Mammary epithelial cell (primary cell): ENCODE data around the gene PLOD3.

ENCODE experiments used
- EZH2 ChIP-seq: IDR thresholded peaks from 2 replicates; pipeline ENCODE4 v1.6.1; 2012; ENCODE audit warnings: low read length, inconsistent platforms, borderline replicate concordance
- TF ChIP-seq, protein P1 (sequence below), 2 donors: IDR thresholded peaks in 1 of 2; conservative IDR thresholded peaks in 1 of 2; 2 replicates each; pipeline ENCODE4 v1.5.1; 2011 to 2012; ENCODE audit warnings: inconsistent platforms in 2 of 2, low read length in 2 of 2, mild to moderate bottlenecking in 2 of 2, control low read depth in 1 of 2, low read depth in 1 of 2; ENCODE audit not compliant: insufficient read depth in 1 of 2; ENCODE audit errors: extremely low read depth in 1 of 2

DNA sequence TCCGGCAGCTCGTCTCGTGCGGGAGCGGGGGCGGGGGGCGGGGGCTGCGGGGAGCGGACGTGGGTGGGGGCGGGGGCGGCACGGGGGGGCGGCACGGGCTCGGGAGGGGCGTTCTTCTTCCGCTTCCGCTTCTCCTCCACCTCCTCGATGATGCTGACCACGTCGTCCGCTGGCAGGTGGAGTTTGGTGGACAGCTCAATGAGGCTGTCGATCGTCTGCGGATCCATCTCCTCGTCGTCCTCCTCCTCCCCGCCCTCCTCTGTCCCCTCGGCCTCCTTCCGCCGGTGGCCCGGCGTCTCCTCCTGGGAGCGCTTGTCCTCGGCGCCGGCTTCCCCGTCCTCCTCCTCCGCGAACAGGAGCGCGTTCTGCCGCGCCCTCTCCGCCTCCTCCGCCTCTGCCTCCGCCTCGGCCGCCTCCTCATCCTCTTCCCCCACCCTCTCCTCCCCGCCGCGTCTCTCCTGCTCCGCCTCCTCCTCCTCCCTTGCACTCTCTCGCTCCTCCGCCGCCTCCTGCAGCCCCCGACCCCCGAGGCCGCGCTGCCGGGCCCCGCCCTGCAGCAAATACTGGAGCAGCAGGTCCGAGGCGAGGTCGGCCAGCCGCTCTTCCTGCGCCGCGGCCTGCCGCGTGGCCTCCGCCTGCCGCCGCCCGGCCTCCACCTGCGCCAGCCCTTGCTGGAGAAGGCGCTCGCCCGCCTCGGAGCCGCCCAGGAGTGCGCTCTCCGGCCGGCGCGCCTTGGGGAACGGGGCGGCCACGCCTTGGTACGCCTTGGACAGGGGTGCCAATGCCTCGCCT lies 53.9 kb downstream of the PLOD3 start:
- TF ChIP-seq, protein P1, sequence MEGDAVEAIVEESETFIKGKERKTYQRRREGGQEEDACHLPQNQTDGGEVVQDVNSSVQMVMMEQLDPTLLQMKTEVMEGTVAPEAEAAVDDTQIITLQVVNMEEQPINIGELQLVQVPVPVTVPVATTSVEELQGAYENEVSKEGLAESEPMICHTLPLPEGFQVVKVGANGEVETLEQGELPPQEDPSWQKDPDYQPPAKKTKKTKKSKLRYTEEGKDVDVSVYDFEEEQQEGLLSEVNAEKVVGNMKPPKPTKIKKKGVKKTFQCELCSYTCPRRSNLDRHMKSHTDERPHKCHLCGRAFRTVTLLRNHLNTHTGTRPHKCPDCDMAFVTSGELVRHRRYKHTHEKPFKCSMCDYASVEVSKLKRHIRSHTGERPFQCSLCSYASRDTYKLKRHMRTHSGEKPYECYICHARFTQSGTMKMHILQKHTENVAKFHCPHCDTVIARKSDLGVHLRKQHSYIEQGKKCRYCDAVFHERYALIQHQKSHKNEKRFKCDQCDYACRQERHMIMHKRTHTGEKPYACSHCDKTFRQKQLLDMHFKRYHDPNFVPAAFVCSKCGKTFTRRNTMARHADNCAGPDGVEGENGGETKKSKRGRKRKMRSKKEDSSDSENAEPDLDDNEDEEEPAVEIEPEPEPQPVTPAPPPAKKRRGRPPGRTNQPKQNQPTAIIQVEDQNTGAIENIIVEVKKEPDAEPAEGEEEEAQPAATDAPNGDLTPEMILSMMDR (conservative IDR thresholded peaks at IDR 0.05 in 1 of 2, IDR thresholded peaks at IDR 0.05 in 1 of 2; ENCODE audit: extremely low read depth in 1 of 2, insufficient read depth in 1 of 2, low read depth in 1 of 2, low read length in 2 of 2) = no peak
- no peak for TF ChIP-seq EZH2
